Heart left ventricle (tissue), 16 donors: Measurements from ENCODE around the gene HAO2. TPM values are rescaled to one million over a fixed set of nuclear protein-coding genes. Genes with fewer than 3 reads are reported as not detected.

Experiments
- ATAC-seq, 4 donors: fragments of 200-7000 bp; cut with Tn5 transposase; one replicate each; pipeline ENCODE4 v1.9.1; 2020 to 2022; ENCODE audit warnings: moderate library complexity in 4 of 4, mild to moderate bottlenecking in 3 of 4, moderate number of reproducible peaks in 1 of 4
- DNase-seq, 5 donors: peaks; one replicate each; pipeline ENCODE4 v3.0.0-alpha.2; 2020
- H3K27ac ChIP-seq, 12 donors: fragments of 200-600 bp; sonication (generic) in 4 of 12; one replicate each; pipeline versions ENCODE4 v1.5.0 to v1.8.0; 2016 to 2022; ENCODE audit warnings: mild to moderate bottlenecking in 2 of 12
- H3K27me3 ChIP-seq, 9 donors: fragments of 200-600 bp; sonication (generic) in 2 of 9; one replicate each; pipeline versions ENCODE4 v1.5.1 to v1.8.0; 2016 to 2022; ENCODE audit warnings: mild to moderate bottlenecking in 3 of 9
- H3K36me3 ChIP-seq, 9 donors: fragments of 200-600 bp; sonication (generic) in 2 of 9; one replicate each; pipeline versions ENCODE4 v1.5.0 to v1.8.0; 2018 to 2022; ENCODE audit warnings: mild to moderate bottlenecking in 2 of 9
- H3K4me1 ChIP-seq, 12 donors: fragments of 200-600 bp; sonication (generic) in 4 of 12; one replicate each; pipeline versions ENCODE4 v1.5.0 to v1.8.0; 2016 to 2022; ENCODE audit warnings: mild to moderate bottlenecking in 3 of 12
- H3K4me3 ChIP-seq, 12 donors: fragments of 200-600 bp; sonication (generic) in 4 of 12; one replicate each; pipeline versions ENCODE4 v1.5.0 to v1.8.0; 2017 to 2022; ENCODE audit warnings: mild to moderate bottlenecking in 9 of 12, moderate library complexity in 4 of 12
- H3K9me3 ChIP-seq, 12 donors: fragments of 200-600 bp; sonication (generic) in 4 of 12; one replicate each; pipeline versions ENCODE4 v1.5.0 to v1.8.0; 2016 to 2022; ENCODE audit warnings: mild to moderate bottlenecking in 1 of 12
- POLR2A ChIP-seq, 2 donors: fragments of 450-650 bp; IDR thresholded peaks; one replicate each; pipeline ENCODE4 v1.6.1; 2017; ENCODE audit warnings: antibody characterized with exemption in 2 of 2, mild to moderate bottlenecking in 2 of 2, moderate library complexity in 2 of 2
- WGBS, 4 donors: extraction: QIAGEN DNeasy Blood & Tissue Kit in 2 of 4; methylation state at CpG; one replicate each; pipeline versions ENCODE4 v1.1.5 to v1.1.7; 2013 to 2018; 5-methylcytosine and 5-hydroxymethylcytosine counted together
- intact Hi-C, 10 donors: fragments of 100-400 bp; cut with DNase I; formaldehyde crosslinking; loops; one replicate each; pipeline versions ENCODE4 v1.11.1 to v1.14.2; 2022
- polyA plus RNA-seq, 2 donors: library from polyadenylated mRNA; stranded (reverse); fragments of 200-250 nt; gene quantifications; one replicate each; pipeline ENCODE4 v1.2.3, GENCODE V29; 2013
- total RNA-seq, 9 donors: library from RNA; depleted of rRNA in 2 of 9; stranded (reverse); fragments of >200 nt in 2 of 9; fragmentation: NEBNext Ultra II Directional in 3 of 9; extraction: Animal tissue kit (Norgen Biotek cat#: 25700) in 3 of 9; gene quantifications; one replicate each; pipeline versions ENCODE4 v1.1.0 to v1.2.4, GENCODE V29; 2016 to 2023
- TF ChIP-seq, protein P1 (sequence below), 12 donors: fragments of 200-600 bp; sonication (generic) in 4 of 12; IDR thresholded peaks; one replicate each; pipeline versions ENCODE4 v1.5.0 to v1.8.0; 2018 to 2022; ENCODE audit warnings: antibody characterized with exemption in 12 of 12, mild to moderate bottlenecking in 5 of 12
- donor health status: ischemic (EF 13 %, LVEDD 7.1; RV severe dilation, severe dysfunction).
- donor health status: healthy with polysubstance abuse.
- donor health status: DM: no; HTN: yes; CAD: no.
- donor health status: DM: no; HTN: no; CAD: no.
- donor health status: ischemic (EF 25% LVEDD 6.9; RV normal size, moderate dysfunction).
- donor health status: ischemic (EF 25% LVEDD 5.7; RV mildly dilated, moderate dysfunction).
- donor health status: healthy.
- donor health status: DM: yes; HTN: yes; CAD: no.
- donor health status: ischemic (EF 35%, LVEDD 5.7; RV mildly dilated, moderate dysfunction).
- donor health status: nonischemic (EF 11% LVEDD 7.7; RV severe dilation, severe dysfunction).
- donor health status: DM: yes; HTN: yes; CAD: no.
- donor health status: PGD.
- donor health status: ischemic (EF 29% LVEDD 5.4; RV normal size, mild dysfunction).
- donor health status: nonischemic (EF 23%, LVEDD 6.1; RV moderate dilation, normal function).

HAO2 gene
- total and polyA plus RNA-seq, 11 donors, result not detected

DNA sequence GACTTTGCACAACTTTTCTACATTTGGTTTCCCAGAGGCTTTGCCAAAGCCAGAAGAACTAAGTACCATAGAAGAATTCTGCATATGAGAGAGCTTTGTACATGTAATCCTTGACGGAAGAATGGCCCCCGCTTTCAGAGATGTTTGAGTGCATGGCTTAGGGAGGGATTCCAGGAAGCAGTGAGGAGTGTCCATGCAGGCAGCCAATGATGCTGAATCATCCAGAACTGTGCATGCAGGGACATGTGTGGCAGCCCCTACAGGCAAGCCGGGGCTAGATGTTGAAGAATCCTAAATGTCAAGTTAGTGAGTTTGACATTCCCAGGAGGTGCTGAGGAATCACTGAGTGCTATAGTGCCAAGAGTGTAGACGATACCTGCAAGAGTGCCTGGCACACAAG is 9.9 kb upstream of the HAO2 start:
- ATAC-seq (no peak), DNase-seq (no peak)
- 80 to 88% (median 81%) methylated on average over 4 of the region's 4 CpGs for WGBS, 4 donors
- intact Hi-C loops, result loop anchor here in 1 of 10 donors (10.0 kb wide), 1 partner anchor 1204 kb away; no protein-coding TSS in a partner anchor
- Histone ChIP-seq H3K36me3 (no peaks in the 10 kb centered on the region), H3K27me3 (peaks cover 0 to 10% (median 0%) of the 10 kb centered on the region in 9 donors), H3K9me3 (no peaks in the 10 kb centered on the region), H3K27ac (no peak overlapping the region), H3K4me1 (no peaks in the 10 kb centered on the region), H3K4me3 (no peak overlapping the region)
- TF ChIP-seq POLR2A (IDR thresholded peaks at IDR 0.05), result no peak
- TF ChIP-seq, protein P1, sequence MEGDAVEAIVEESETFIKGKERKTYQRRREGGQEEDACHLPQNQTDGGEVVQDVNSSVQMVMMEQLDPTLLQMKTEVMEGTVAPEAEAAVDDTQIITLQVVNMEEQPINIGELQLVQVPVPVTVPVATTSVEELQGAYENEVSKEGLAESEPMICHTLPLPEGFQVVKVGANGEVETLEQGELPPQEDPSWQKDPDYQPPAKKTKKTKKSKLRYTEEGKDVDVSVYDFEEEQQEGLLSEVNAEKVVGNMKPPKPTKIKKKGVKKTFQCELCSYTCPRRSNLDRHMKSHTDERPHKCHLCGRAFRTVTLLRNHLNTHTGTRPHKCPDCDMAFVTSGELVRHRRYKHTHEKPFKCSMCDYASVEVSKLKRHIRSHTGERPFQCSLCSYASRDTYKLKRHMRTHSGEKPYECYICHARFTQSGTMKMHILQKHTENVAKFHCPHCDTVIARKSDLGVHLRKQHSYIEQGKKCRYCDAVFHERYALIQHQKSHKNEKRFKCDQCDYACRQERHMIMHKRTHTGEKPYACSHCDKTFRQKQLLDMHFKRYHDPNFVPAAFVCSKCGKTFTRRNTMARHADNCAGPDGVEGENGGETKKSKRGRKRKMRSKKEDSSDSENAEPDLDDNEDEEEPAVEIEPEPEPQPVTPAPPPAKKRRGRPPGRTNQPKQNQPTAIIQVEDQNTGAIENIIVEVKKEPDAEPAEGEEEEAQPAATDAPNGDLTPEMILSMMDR (IDR thresholded peaks at IDR 0.05), result no peak

DNA sequence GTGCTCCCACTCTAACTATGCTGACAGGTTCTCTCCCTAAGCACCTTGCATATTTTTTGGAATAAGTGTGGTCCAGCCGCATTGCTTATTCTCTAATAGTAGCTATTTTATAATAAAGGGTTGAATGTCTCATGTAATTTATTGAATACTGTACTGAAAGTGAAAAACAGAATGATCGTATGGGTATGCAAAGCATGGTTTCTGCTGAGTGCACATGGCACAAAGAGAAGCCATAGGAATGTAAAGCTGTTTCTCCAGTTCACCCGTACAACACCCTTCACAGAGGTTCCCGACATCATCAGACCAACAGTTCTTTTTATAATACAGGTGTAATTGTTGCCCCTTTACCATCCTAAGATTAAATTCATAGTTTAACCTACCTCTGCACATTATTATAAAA is 8.9 kb upstream of the HAO2 start:
- WGBS, 4 donors, result 89 to 95% (median 91%) methylated on average over 4 of the region's 4 CpGs
- no peak for ATAC-seq
- Histone ChIP-seq H3K36me3 (no peaks in the 10 kb centered on the region), H3K27ac (no peak overlapping the region), H3K27me3 (peaks cover 0 to 10% (median 0%) of the 10 kb centered on the region in 9 donors), H3K4me1 (no peaks in the 10 kb centered on the region), H3K4me3 (no peak overlapping the region), H3K9me3 (no peaks in the 10 kb centered on the region)
- intact Hi-C loops, result loop anchor here in 4 of 10 donors (5.0 to 10.0 kb wide), 4 partner anchors 75 to 1395 kb away; no protein-coding TSS in a partner anchor
- TF ChIP-seq, protein P1 (IDR thresholded peaks at IDR 0.05), result no peak
- no peak for TF ChIP-seq POLR2A (IDR thresholded peaks at IDR 0.05)
- no peak for DNase-seq

DNA sequence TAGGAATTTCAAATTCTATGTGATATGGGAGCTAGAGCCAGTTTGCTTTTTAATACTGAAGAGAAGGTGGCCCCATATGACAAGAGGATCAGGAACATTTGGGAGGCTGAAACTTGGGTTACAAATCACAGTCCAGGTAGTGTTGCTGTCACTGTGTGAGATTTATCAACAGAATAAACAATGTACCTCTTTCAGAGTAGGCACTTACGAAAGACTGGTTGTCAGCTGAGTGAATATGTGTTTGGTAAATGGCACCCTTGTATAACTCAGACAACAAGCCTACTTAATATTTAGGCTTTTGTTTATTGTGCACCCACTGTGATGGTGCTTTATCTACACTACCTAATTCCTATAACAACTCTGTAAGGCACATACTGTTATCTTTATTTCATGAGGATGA is 7.4 kb upstream of the HAO2 start:
- DNase-seq (no peak), ATAC-seq (no peak)
- Histone ChIP-seq H3K4me1 (no peaks in the 10 kb centered on the region), H3K27ac (no peak overlapping the region), H3K9me3 (no peaks in the 10 kb centered on the region), H3K27me3 (peaks cover 0 to 10% (median 0%) of the 10 kb centered on the region in 9 donors), H3K36me3 (no peaks in the 10 kb centered on the region), H3K4me3 (no peak overlapping the region)
- TF ChIP-seq, protein P1 (IDR thresholded peaks at IDR 0.05), result no peak
- no peak for TF ChIP-seq POLR2A (IDR thresholded peaks at IDR 0.05)
- intact Hi-C loops, result loop anchor here in 3 of 10 donors (5.0 to 10.0 kb wide), 4 partner anchors 76 to 1396 kb away; no protein-coding TSS in a partner anchor
- WGBS, 4 donors, result 76 to 93% (median 86%) methylated on average over 1 of the region's 1 CpG

DNA sequence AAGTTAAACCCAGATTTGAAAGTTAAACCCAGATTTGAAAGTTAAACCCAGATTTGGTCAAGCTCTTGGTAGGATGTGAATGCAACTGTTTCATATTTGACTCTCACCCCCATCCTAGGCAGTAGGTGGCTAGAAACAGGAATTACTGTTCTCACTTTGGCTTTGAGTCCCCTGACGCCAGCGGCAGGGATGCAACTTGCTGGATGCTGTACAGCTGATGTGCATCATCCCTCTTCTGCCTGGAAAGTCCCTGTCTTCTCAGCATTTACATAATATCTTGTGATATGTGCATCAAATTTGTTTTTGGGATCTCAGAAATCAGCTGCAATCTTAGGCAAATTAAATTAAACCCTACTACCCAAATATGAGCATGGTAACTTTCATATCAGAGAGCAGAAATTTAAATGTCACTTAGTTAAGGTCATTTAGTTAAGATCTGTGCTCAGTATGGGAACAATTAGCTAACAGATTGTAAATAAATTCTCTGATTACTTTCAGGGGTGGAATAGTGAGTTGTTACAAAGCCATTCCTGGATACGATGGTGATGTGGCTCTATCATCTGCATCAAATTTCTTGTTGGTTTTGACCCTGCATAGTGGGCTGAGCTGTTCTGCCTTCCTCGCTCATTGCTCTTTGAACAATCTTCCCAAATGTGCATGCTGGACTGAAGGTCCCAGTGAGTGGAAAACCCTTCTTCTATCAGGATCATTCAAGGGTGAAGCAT is 6.8 kb upstream of the HAO2 start:
- intact Hi-C loops, result loop anchor here in 3 of 10 donors (5.0 to 10.0 kb wide), 4 partner anchors 77 to 1397 kb away; no protein-coding TSS in a partner anchor
- no peak for TF ChIP-seq POLR2A (IDR thresholded peaks at IDR 0.05)
- TF ChIP-seq, protein P1 (IDR thresholded peaks at IDR 0.05), result no peak
- H3K9me3 ChIP-seq, result no peaks in the 10 kb centered on the region
- DNase-seq (no peak), ATAC-seq (no peak)
- H3K4me1 ChIP-seq, result no peaks in the 10 kb centered on the region
- H3K27me3 ChIP-seq, result peaks cover 0 to 10% (median 0%) of the 10 kb centered on the region in 9 donors
- WGBS, 4 donors, result 72 to 91% (median 80%) methylated on average over 4 of the region's 4 CpGs
- H3K27ac ChIP-seq, result no peak overlapping the region
- no peaks in the 10 kb centered on the region for H3K36me3 ChIP-seq
- no peak overlapping the region for H3K4me3 ChIP-seq
